GM19043 (cell line): Measurements from ENCODE around the gene SLCO3A1.

Source experiments
- ATAC-seq: cut with Tn5 transposase; IDR thresholded peaks from one replicate; pipeline ENCODE4 v1.9.1; 2021; ENCODE audit warnings: low read depth; ENCODE audit not compliant: unreplicated experiment

Gene SLCO3A1

DNA sequence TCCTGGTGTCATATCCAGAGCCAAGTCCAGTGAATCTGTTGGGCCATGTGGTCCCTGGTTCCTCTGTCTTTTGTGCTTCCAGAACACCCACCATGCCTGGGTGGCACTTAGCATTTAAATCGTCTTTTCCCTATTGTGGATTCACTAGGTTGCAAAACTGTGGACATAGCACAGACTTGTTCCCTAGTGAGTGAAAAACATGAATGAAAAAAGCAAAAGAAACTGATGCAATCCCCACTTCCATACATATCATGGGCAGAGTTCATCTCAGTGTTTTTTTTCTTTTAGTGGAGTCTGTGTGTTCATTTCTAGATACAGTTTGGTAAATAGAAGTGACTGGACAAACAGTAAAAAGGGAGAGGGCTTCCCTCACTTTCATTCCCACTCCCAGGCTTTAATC, 170.5 kb downstream of the SLCO3A1 start:
- ATAC-seq = no peak

DNA sequence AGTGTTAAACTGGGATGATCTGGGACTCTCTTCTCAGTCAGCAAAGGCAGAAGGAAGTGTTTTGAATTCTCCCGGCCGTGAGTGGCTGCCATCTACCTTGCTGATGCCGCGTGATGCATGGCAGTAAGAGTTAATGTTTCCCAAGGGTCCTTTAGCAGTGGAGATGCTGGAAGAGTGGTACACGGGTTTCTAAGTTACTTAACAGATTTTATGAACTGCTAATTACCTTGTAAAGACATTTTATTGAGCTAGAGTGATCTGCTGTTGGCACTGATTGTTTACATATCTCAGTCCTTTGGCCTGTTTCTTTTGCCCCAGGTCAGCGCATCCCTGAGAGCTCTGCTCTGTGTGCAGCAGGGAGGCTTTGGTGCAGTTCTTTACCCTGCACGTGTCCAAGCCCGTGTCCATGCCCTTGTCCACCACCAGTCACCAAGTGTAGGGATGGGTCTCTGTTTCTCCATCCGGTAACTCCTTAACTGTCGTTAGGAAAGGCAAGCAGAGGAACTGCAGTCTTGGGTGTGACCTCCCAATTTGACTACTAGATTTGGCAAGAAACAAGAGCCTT, 172.3 kb downstream of the SLCO3A1 start:
- no peak for ATAC-seq

DNA sequence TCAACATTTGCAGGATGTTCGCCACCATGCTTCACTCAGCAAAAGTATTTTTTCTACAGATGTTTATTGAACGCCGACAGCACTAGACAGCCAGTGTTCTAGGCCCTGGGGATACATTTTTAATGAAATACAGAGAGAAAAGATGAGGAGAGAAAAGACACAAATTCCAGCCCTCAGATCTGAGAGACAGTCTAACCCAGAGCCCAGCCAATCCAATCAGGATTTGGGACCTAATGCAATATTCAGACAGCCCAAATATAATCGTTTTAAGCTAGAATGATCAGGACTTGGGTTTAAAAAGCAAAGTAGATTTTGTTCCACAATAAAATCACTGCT, 174.8 kb downstream of the SLCO3A1 start:
- ATAC-seq = no peak

DNA sequence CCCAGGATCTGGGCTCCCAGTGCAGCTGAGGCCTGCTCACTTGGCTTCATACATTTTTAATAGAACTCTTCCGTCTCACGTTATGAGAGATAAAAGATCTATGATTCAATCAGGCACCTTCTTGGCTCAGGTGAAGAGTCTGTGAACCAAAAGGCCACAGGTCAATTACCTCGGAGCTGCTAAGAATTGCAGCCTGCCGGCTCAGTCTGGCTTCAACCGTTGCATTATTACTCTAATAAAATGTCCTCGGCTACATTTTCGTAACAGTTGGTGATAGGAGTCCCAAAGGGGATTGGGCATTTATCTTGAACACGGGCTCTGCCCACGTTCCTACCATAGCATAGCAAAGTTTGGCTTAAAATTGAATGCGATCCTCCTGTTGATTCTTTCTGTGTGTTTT, 176.3 kb downstream of the SLCO3A1 start:
- ATAC-seq = no peak

DNA sequence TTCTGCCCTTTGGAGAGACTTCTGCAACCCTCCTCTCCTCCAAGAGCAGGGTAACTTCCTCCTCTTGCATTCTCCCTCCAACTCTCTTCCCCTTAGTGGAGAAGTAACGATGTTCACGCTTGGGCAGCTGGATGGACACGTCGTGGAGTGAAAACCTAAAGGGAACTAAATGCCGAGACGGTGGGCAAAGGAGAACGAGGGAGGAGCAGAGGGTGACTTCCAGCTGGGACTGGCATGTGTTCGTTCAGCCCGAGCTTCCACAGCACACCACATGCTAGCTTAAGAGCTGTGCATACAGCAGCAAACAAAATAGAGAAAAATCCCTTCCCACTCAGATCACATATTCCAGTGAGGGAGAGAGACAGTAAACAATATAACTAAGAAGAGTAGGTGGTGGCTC, 179.8 kb downstream of the SLCO3A1 start:
- ATAC-seq = no peak

DNA sequence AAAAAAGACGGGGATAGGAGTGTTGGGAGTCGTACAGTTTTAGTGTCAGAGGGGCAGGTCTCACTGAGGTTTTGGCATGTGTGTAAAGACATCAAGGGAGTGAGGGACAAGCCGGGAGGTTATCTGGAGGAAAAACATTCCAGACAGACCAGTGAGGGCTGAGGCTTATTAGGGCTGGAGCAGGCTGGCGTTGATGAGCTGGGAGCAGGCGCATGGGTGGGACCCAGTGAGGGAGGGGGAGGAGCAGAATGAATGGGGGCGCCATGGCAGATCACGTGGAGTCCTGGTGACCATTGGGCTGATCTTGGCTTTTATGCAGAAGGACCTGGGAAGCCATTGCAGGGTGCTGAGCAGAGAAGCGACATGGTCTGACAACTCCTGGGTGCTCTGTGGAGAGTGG, 180.2 kb downstream of the SLCO3A1 start:
- ATAC-seq = no peak

DNA sequence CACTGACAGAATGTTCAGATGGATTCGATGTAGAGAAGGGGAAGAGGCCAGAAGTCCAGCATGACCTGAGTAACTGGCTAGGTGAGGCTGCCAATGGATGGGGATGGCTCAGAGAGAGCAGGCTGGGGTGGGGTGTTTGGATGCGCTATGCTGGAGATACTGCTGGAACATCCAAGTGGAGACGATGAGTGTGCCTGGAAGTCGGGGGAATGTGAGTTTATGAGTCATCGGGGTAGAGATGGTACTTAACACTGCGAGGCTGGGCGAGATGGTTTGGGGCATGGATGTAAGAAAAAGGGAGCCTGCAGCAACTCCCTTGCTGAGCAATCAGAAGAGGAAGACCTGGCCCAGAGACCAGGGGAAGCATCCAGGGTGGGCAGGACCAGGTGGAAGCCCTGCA, 180.7 kb downstream of the SLCO3A1 start:
- ATAC-seq = no peak

DNA sequence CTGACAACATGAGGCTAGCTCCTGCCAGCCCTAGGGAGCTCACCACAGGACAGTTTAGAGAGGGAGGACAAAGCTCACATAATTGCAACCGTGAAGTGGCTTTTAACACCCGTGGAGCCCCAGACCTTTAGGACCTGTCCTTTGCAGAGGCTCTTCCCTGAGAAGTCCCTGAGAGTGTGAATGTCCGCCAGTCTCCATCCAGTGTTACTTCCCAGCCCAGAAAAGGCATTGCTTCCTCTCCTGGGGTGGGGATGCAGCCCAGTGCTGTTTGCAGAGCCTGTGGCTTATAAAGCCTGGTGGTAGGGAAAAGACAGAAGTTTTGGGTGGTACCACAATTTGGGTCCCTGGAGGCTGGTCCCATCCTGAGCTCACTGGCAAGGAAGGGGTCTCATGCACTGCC, 182.0 kb downstream of the SLCO3A1 start:
- no peak for ATAC-seq

DNA sequence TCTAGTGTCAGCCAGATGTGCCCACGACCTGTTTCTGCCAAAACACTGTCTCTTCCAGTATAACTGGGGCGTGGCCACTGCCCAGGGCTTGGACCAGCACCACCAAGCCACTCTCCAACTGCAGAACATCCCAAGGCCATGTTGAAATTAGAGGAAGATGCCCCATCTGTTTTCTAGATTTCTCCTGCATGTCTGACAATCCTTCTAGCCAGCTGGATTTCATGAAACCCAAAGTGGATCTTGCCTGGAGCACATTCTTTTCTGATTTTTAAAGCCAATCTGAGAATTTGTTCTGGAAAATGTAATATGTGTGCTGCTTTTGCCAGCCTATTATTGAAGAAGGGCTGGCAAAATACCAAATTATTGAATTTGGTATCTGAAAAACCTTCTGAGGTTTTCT, 182.5 kb downstream of the SLCO3A1 start:
- no peak for ATAC-seq

DNA sequence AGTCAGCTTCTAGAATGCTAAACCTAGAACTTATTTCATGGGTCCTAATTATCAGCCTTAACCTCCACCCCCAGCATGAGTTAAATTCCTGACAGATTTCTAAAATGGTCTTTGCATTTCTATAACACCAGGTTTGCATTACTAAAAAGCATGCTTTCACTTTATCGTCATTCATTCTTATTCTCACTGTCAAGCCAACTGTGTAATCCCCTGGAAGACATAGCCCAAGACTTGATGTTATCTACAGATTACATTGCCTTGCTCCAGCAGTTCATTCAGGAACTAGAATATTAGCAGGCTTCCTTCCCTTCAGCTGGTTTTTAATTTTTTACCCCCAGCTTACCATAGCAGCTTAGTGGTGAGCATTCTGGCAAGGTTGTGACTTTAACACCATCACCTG, 184.0 kb downstream of the SLCO3A1 start:
- ATAC-seq = no peak

DNA sequence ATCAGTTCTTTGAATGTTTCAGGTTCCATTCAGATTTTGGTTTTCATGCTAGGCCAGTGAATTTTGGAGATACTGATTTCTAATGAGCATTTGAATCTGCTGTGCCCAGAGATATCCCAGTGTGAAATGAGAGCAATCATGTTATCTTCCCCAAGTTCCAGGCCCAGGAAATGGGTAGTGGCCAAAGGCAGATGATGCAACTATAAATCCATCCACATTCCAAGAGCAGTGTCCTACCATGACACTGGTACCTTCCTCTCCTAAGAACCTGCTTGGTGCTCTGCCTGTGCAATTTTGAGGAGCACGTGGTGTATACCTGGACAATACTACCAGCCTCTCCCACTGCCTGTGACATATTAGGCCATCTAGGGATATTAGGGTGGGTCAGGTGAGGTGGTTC, 186.8 kb downstream of the SLCO3A1 start:
- no peak for ATAC-seq

DNA sequence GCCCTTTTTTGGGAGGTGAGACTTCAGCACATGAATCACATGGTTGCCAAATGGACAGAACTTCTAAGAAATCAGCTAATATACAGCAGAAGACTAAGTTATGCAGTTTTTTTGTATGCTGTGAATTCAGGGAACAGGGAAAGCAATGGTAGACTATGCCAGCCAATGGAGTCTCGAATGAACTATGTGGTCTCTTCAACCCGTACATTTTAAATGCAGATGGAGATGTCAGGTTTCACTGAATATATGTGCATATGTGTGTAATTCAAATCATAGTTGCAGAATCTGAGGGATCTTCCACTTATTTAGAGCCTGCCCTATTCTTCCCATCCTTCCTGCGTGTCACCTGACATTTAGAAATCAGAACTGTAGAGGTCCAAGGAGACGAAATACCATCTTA, 187.9 kb downstream of the SLCO3A1 start:
- ATAC-seq = no peak

DNA sequence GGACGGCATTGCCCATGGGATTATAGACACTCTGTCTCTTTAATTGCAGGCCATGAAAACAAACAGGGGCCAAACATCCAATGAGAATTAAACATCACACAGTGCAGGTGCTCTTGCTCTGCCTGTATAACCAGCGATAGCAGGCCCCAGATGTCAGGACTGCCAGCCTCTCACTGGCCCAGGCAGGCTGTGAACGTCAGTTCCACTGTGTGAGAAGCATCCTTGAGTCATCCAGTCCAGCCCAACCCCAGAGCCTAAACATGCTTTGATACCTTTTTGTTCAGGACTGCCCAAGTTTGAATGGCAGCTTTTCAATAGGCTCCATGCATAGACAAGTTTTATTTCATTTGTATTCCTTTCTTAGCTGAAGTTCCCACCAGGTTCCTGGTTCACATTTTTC, 189.8 kb downstream of the SLCO3A1 start:
- no peak for ATAC-seq

DNA sequence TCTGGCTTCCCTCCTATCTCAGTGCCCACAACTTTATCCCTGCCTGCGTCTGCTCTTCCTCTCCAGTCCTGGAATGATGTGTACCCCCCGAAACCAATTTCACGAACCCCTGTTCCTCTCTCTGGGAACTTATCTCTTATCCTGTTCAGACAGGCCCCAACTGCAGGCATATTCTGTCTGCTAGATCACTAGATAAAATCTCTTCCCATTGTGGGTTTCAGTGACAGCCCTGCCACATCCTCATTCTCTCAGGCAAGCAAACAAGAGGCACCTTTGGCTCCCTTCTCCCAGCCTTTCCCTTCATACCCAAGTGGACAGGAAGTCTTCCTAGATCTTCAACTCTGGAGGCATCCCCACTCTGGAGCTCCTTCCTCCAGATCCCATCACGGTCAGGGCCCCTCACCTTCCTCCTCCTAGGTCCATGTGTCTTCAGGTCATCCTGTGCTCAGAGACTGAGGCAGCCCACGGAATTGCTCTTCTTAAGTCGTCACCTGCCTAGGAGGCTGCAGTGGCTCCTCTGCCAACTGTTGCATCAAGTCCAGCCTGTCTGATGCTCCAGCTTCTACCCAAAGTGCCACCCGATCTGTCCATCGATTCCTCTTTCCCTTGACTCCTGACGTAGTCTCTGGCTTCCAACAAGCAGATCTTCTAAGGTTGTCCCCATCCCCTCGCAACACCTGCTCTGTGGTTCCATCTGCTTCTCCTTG, 190.8 kb downstream of the SLCO3A1 start:
- ATAC-seq = no peak

DNA sequence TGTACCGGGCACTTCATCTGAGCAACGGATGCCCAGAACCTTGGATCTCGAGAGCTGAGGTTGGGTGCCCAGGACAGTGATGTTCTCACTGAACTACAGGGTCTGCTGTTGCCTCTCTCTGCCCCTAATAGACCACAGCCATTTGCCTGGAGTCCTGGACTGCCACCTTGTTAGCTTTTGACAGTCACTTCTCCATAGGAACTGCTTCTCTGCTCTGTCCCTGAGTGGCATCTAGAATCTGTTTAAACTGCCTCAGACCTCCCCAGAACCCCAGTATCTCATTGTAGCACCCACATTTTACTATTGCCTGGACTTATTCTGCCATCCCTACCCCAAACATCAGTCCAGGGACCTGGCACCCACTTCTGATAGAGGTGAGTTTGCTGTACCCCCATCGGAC, 194.4 kb downstream of the SLCO3A1 start:
- no peak for ATAC-seq

DNA sequence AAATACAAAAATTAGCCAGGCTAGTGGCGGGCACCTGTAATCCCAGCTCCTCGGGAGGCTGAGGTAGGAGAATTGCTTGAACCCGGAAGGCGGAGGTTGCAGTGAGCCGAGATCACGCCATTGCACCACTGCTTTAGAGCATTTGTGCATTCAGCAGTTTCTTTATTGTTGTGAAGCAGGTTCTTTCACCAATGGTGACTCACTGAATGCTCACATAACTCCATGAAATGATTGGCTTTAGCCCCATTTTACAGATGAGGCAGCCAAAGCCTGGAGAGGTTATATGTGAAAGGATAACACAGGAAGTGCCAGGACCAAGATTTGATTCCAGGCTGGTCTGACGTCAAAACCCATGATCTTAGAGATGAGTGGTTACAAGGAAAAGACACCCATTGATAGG, 195.2 kb downstream of the SLCO3A1 start:
- ATAC-seq = no peak

DNA sequence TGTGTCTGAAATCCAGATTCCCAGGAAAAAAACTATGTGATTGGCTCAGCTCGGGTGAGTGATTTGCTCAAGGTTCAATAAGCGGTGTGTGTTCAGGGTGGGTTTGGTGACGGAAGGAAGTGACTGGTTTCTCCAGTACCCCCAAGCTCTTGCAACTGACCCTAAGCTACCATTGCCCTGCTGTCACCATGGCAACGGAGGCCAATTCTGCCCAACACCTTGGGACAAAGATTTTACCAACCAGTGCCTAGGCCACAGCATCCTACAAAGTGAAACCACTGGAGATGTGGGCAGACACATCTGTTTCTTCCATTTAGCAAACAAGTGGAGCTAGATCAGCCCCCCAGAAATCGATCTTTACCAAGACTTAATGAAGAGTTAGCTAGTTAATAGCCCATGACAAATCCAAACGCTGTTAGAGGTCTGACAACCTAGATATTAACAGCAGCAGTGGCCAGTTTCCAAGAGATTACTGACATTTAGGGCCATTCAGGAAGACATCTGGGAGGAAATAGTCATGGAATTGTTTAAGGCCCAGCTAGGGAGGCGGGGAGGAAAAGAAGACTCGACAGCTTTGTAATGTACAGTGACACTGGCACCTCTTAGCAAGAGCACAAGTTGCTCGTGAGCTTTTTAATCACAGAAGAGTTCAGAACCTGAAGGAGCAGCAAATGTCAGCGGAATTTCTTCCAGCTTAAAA, 195.9 kb downstream of the SLCO3A1 start:
- ATAC-seq = no peak

DNA sequence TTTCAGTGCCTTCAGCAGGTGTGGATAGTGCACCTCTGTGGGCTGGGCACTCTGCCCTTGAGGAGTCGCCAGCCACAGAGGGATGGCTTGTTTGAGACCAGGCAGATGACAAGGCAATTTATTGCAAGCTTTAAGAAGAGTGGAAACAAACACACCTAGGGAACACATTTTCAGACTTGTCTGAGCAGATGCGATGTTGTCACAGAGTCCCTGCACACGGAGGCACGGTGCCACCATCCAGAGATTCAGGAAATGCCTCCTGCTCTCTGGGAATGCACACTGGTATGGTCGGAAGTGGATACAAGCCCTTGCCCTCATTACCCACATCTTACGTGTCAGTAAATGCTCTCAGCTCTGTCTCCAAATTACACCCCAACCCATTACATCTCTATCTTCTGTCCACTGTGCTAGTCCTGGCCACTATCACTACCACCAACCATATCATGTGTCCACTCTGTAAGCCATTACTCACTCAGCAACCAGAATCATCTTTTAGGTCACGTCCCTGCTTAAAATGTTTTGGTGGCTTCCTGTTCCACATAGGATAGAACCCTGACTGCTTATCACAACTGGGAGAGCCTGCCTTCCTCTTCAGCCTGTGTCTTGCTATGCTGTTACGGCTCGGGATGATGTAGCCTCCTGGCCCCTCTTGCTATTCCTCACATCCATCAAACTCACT, 196.9 kb downstream of the SLCO3A1 start:
- ATAC-seq = no peak

DNA sequence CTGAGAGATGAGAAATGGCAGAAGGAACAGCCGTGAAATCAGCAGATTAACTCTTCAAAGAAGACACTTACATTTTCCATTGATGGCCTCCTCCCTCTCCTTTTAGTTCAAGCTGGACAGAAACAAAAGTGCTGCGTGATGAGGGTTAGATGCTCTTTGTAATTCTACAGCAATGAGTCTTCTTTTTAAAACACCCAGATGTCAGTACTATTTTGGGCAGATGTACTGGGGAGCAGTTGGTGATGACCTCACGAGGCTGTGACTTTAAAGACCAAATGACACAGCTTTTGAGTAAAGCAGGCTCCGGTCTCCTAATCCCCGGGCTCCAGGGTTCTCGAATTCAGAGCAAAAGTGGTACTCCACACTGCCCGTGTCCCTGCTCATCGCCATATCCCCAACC, 198.2 kb downstream of the SLCO3A1 start:
- no peak for ATAC-seq

DNA sequence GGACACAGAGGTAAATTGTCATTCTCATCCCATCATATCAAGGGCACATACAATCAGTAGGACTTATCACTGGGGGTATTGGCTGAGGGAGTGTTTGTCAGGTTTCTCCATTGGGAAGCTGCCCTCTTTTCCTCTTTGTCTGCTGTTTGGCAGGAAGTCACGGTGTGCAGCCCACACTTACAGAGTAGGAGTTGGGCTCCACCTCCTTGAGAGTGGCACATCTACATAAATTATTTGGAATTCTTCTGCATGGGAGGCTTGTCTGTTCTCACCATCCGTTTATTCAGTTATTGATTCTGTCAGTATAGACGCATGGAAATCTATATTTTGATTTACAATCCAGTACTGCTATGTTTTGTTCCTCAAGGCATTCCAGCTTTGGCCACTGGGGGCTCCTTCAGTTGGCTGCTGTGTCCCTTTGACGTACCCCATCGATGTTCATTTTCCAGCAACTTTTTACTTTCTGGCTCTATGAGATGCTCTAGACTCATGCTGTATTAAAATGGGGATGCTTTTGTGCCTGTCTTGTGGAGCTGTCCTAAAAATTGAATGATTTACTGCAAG, 200.3 kb downstream of the SLCO3A1 start:
- no peak for ATAC-seq

DNA sequence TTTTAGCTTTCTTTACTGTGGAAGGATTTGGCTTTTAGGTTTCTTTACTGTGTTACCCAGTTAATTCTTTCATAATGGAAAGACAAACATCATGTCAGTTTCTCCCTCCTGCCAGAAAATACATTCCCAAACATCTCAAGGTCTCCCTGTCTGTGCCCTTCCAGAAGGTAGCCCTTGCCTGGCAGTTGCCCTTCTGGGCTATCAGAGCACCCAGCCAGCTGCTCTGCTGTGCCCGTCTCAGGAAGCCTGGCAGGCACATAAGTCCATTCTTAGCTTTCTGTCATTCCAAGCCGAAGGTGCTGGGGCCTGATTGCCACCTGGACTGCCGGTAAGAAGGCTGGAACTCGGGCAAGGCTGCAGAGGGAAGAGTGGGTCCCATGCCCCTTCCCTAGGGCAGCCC, 203.4 kb downstream of the SLCO3A1 start:
- no peak for ATAC-seq
